ENCODE results near the gene FAU. TPM values are rescaled to one million over a fixed set of nuclear protein-coding genes. Genes with fewer than 3 reads are reported as not detected.

The FAU gene
- total and polyA plus RNA-seq, 12 donors = 536 to 1,540 (median 635) TPM

GRCh38 chr11:65167656-65168055, 45.7 kb upstream of the FAU start:
- no peaks in the 10 kb centered on the region for H3K9me3 ChIP-seq
- ATAC-seq (no peak), DNase-seq (no peak)
- WGBS, 2 donors = 82 to 83% methylated on average over 3 of the region's 3 CpGs
- TF ChIP-seq CTCF (IDR thresholded peaks at IDR 0.05) = no peak
- H3K4me1 ChIP-seq = peaks cover 0 to 6% (median 0%) of the 10 kb centered on the region in 9 donors
- intact Hi-C loops (cut with DNase I) = no loop called here
- no peaks in the 10 kb centered on the region for H3K36me3 ChIP-seq
- no peak overlapping the region for H3K4me3 ChIP-seq
- H3K27me3 ChIP-seq = no peaks in the 10 kb centered on the region
- H3K27ac ChIP-seq = no peak overlapping the region

- Histone ChIP-seq H3K27me3 (no peaks in the 10 kb centered on the region), H3K9me3 (no peaks in the 10 kb centered on the region), H3K4me3 (no peak overlapping the region), H3K27ac (no peak overlapping the region), H3K36me3 (no peaks in the 10 kb centered on the region), H3K4me1 (peaks cover 0 to 6% (median 0%) of the 10 kb centered on the region in 9 donors)
- ATAC-seq = no peak
- no peak for DNase-seq
- TF ChIP-seq CTCF (IDR thresholded peaks at IDR 0.05) = no peak
- 81 to 87% methylated on average over 3 of the region's 3 CpGs for WGBS, 2 donors
- intact Hi-C loops (cut with DNase I) = no loop called here
Observed at GRCh38 chr11:65166893-65167292, 45.0 kb upstream of the FAU start.

GRCh38 chr11:65165410-65166317, 43.7 kb upstream of the FAU start:
- no peak for TF ChIP-seq CTCF (IDR thresholded peaks at IDR 0.05)
- WGBS, 2 donors = 58 to 63% methylated on average over 31 of the region's 31 CpGs
- DNase-seq (no peak), ATAC-seq (no peak)
- Histone ChIP-seq H3K4me1 (peaks cover 0 to 6% (median 0%) of the 10 kb centered on the region in 9 donors), H3K27ac (peak overlapping the region in 1 of 10 donors; percentile 9), H3K4me3 (peak overlapping the region in 5 of 10 donors; percentile 2 to 34 (median 24)), H3K27me3 (no peaks in the 10 kb centered on the region), H3K9me3 (no peaks in the 10 kb centered on the region), H3K36me3 (no peaks in the 10 kb centered on the region)
- intact Hi-C loops (cut with DNase I) = no loop called here

- Histone ChIP-seq H3K36me3 (no peaks in the 10 kb centered on the region), H3K9me3 (no peaks in the 10 kb centered on the region), H3K27ac (no peak overlapping the region), H3K4me3 (no peak overlapping the region), H3K4me1 (no peaks in the 10 kb centered on the region), H3K27me3 (no peaks in the 10 kb centered on the region)
- DNase-seq = no peak
- WGBS, 2 donors = 83 to 87% methylated on average over 2 of the region's 2 CpGs
- no peak for ATAC-seq
- no peak for TF ChIP-seq CTCF (IDR thresholded peaks at IDR 0.05)
- intact Hi-C loops (cut with DNase I) = no loop called here
Observed at GRCh38 chr11:65163684-65164083, 41.8 kb upstream of the FAU start.
